HG03342 (cell line): ENCODE measurements around the gene CDHR2.

ENCODE experiments used
- ATAC-seq: cut with Tn5 transposase; IDR thresholded peaks from one replicate; pipeline ENCODE4 v1.9.1; 2021; ENCODE audit warnings: mild to moderate bottlenecking, moderate library complexity; ENCODE audit not compliant: unreplicated experiment

Gene CDHR2

DNA sequence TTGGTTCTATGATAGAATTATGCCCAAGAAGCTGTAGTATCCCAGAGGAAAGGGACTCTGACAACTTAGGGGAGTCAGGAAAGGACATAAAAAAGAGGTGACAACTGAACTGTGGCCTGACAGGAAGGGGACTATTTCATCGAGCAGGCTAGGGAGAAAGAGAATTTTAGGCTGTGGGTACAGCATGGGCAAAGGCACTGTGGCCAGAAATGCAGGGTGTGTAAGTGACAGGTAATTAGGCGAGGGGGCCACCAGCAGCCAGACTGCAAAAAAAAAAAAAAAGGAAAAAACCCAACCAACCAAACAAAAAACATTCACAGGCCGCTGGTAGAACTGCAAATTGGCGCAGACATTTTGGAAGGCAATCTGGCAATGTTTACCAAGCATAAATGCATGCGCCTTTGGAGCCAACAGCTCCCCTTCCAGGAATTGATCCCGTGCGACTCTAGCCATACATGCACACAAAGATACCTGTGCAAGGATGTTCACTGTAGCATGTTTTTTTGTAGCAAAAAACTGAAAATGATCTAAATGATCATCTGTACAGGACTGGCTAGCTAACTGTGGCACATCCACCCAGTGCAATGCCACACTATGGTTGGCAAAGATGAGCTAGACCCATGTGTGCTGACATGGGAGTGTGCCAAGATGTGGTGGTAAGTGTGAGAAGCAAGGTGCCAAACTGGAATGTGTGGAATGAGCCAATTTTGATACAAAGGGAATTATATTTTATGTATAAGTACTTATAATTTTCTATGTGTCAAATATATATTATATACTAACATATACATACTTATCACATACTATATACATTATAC is 82.5 kb downstream of the CDHR2 start:
- no peak for ATAC-seq

DNA sequence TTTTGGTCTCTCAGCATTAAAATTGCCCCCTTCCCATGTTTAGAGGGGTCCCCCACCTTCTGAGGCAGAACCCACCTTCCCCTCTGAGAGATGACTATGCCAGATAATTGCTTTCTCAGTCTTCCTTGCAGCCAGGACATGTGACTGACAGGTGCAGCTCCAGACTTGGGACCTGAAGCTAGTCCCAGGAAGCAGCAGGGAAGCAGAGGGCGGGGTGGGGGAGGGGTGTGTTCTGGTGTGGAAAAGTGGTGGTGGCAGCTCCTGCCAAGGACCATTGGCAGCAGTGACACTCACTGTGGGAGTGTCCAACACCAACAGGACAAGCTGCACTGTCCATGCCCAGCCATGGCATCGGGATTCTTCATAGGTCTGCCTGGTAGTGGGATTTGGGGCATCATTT is 83.6 kb downstream of the CDHR2 start:
- no peak for ATAC-seq

DNA sequence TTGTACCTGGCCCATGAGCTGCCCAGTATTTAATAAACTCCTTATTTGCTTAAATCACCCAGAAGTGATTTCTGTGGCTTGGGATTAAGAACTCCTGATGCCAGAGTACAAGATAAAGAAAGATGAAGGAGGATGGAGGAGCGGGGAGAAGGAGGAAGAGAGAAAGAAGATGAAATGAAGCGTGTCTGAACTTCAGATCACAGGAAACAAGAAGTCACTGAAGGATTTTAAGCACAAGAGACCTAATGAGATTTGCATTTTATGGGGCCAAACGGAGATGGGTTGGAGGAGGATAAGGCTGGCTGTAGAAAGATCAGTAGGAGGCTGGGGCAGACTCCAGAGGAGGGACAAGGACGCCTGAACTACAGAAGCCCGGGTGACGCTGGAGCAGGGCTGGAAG is 84.5 kb downstream of the CDHR2 start:
- ATAC-seq: no peak

- ATAC-seq: no peak
Observed at GRCh38 chr5:176636426-176636825, 87.3 kb downstream of the CDHR2 start.

DNA sequence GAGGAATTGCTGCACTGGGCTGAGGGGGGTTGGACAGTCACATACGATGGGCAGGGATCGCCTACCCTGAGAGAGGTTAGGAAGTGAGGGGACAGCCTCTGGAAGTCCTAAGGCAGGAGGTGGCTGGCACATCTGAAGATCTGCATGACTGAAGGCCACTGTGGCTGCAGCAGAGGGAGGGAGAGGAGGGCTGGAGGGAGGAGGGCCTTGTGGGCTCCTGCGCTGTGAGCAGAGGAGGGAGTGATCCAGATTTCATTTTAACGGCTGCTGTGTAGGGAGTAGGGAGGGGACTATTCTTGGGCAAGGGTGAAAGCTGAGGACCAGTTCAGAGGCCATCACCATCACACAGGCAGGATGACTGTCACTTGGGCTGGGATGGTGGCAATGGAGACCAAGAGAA is 88.4 kb downstream of the CDHR2 start:
- ATAC-seq: no peak

DNA sequence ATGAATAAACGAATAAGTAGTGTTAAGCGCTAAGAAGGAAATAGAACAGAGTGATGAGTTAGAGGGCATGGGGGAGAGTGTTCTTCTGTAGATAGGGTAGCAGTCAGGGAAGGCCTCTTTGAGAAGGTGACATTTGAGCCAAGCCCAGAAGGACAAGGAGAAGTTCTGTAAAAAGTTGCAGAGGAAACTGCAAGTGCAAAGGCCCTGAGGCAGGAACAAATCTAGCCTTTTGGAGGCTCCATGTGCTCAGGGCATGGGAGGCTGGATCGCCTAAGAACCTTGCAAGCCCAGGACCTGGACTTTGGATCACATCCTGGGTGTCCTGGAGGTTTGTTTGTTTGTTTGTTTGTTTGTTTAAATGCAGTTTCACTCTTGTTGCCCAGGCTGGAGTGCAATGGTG is 89.3 kb downstream of the CDHR2 start:
- no peak for ATAC-seq

GRCh38 chr5:176639208-176639607 is 90.1 kb downstream of the CDHR2 start:
- ATAC-seq: no peak

- ATAC-seq: no peak
Observed at GRCh38 chr5:176639981-176640380, 90.8 kb downstream of the CDHR2 start.

- no peak for ATAC-seq
Observed at GRCh38 chr5:176640616-176641015, 91.5 kb downstream of the CDHR2 start.

DNA sequence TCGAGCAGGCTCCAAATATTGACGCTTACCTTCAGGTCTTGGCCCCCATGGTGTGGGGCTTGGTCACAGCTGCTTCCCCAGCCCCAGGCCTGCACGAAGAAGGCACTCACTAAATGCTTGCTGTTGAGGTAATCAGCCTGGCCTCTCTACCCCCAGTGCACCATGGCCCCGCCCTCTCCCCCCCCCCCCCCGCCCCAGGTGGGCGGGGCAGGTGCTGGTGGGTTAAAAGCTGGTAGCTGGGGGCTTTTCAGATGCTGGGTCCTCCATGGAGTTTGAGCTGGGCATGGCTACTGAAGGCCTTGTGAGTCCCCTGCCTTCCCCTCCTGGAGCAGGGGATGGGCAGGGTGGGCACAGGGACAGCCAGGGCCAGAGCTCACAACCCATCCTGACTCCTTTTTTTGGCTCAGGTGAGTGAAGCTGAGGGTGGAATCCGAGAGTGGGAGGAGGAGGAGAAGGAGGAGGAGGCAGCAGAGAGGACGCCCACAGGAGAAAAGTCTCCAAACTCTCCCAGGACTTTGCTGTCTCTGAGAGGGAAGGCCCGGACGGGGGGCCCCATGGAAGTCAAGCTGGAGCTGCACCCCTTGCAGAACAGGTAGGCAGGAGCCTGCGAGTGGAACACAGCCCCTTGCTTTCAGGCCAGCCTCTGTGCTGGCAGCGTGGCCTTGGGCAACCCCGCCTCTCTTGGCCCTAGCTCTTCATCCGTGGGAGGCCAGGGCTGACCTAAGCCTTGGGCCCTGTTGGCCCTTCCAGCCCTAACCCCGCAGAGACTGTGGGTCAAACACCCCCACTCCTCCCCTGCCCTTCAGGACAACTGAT is 93.7 kb downstream of the CDHR2 start:
- ATAC-seq: no peak

DNA sequence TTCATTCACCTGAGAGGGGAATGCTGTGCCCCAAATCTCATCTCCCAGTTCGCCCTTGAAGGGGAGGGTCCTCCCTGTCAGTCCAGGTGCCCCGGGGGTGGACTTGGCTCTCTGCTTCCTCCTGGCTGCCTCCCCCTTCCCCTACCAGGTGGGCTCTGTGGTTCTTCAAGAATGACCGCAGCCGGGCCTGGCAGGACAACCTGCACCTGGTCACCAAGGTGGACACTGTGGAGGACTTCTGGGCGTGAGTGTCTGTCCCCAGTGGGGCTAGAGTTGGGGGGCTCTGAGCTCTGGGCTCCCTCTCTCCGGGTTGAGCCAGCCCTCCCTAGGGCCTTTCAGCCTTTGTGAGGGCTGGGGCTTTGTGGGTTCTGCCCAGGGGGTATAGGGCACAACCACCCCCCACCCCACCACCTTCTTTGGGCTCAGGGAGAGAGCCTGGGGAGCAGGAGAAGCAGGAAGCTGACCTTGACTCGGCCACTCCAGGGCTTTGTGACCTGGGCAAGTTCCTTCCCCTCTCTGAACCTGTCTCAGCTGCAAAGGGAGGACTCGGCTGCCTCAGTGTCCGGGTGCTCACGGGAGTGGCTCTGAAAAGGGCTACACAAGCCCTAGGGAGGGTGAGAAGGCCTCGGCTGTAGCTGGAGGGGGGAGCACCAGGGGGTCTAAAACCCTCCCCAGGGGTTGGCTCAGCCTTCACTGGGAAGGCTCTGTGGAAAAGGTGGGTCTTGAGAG is 94.5 kb downstream of the CDHR2 start:
- ATAC-seq: no peak

DNA sequence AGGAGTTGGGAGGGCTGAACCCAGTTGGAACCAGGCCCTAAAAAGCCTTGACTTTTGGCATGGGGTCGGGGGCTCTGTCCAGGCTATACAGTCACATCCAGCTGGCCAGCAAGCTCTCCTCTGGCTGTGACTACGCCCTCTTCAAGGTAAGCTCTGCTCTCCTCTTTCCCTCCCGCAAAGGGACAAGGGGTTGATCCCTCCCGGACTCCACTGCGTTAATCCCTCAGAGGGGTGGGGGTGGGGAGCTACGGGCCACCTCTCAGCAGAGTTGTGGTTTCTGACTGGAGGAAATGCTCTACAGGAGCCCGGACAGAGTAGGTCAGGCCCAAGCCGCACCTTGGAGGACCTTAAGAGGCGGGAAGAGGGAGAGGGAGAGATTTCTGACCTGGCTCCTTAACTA is 95.2 kb downstream of the CDHR2 start:
- ATAC-seq: no peak

GRCh38 chr5:176644878-176645670 is 95.9 kb downstream of the CDHR2 start:
- ATAC-seq: no peak
